A673 (cell line): ENCODE measurements around the gene OR52B6.

Experiments used
- CTCF ChIP-seq: fragments of 300-800, 200-600 bp; sonication (generic); conservative IDR thresholded peaks from 2 replicates; pipeline ENCODE4 v1.5.1; 2017; ENCODE audit warnings: low read depth, mild to moderate bottlenecking, antibody characterized with exemption, low read length, moderate library complexity, mixed read lengths
- EZH2 ChIP-seq: fragments of 200-600 bp; sonication (generic); IDR thresholded peaks from 2 replicates; pipeline ENCODE4 v1.6.1; 2017; ENCODE audit warnings: borderline replicate concordance, low read depth, mild to moderate bottlenecking, mixed read lengths, antibody characterized with exemption, low read length; ENCODE audit not compliant: poor library complexity, severe bottlenecking

- TF ChIP-seq CTCF (no peak), EZH2 (no peak)
These were observed 49.4 kb upstream of the OR52B6 start for GRCh38 chr11:5531053-5531831.
